MM.1S (cell line): ENCODE measurements around the gene FAM221A.

ENCODE experiments used
- EZH2 ChIP-seq: fragments of 300-600 bp; sonication (generic); optimal IDR thresholded peaks from 2 replicates; pipeline ENCODE3; 2017; ENCODE audit warnings: low read depth, mild to moderate bottlenecking, antibody characterized with exemption, low read length, mixed read lengths
- EZH2phosphoT487 ChIP-seq: fragments of 300-600 bp; sonication (generic); IDR thresholded peaks from 2 replicates; pipeline ENCODE4 v1.6.1; 2018; ENCODE audit warnings: antibody characterized with exemption, low read length
- TF ChIP-seq, protein P1 (sequence below): fragments of 300-600 bp; sonication (generic); IDR thresholded peaks from 2 replicates; pipeline ENCODE4 v1.5.1; 2016; ENCODE audit warnings: antibody characterized with exemption, low read length, mixed read lengths

DNA sequence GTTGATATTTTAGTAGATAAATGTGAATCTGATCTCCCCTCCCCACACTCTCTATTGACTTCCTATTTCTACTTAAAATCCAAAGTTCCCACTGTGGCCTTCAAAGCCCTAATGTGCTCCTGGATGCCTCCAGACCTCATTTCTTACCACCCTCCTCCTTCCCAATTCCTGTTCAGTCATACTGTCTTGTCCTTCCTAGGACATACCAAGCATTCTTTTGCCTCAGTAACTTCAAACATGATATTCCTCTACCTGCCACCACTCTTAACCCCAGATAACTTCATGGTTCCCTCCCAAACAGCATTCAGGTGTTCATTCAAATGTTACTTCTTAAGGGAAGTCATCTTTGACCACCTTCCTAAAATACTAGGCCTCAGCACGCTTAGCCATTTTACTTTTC, 34.2 kb upstream of the FAM221A start:
- TF ChIP-seq, protein P1, sequence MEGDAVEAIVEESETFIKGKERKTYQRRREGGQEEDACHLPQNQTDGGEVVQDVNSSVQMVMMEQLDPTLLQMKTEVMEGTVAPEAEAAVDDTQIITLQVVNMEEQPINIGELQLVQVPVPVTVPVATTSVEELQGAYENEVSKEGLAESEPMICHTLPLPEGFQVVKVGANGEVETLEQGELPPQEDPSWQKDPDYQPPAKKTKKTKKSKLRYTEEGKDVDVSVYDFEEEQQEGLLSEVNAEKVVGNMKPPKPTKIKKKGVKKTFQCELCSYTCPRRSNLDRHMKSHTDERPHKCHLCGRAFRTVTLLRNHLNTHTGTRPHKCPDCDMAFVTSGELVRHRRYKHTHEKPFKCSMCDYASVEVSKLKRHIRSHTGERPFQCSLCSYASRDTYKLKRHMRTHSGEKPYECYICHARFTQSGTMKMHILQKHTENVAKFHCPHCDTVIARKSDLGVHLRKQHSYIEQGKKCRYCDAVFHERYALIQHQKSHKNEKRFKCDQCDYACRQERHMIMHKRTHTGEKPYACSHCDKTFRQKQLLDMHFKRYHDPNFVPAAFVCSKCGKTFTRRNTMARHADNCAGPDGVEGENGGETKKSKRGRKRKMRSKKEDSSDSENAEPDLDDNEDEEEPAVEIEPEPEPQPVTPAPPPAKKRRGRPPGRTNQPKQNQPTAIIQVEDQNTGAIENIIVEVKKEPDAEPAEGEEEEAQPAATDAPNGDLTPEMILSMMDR = no peak
- TF ChIP-seq EZH2 (no peak), EZH2phosphoT487 (no peak)
